ENCODE results near the gene F10.

The F10 gene

DNA sequence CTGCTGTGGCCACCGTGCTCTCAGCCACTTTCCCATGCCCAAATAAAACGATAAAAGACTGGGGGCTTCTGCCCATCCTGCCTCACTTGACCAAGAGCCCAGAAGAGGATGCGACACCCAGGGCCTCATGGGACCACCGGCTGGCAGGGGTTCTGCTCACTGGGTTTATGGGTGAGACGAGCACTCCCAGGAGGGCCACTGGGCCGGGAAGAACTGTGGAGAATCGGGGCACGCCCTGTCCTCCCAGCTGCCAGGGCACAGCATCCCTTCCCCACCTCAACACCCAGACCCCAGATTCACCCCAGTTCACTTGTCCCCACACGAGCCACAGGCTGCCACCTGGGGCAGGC is 4.7 kb upstream of the F10 start:
- DNase-seq, result no peak

DNA sequence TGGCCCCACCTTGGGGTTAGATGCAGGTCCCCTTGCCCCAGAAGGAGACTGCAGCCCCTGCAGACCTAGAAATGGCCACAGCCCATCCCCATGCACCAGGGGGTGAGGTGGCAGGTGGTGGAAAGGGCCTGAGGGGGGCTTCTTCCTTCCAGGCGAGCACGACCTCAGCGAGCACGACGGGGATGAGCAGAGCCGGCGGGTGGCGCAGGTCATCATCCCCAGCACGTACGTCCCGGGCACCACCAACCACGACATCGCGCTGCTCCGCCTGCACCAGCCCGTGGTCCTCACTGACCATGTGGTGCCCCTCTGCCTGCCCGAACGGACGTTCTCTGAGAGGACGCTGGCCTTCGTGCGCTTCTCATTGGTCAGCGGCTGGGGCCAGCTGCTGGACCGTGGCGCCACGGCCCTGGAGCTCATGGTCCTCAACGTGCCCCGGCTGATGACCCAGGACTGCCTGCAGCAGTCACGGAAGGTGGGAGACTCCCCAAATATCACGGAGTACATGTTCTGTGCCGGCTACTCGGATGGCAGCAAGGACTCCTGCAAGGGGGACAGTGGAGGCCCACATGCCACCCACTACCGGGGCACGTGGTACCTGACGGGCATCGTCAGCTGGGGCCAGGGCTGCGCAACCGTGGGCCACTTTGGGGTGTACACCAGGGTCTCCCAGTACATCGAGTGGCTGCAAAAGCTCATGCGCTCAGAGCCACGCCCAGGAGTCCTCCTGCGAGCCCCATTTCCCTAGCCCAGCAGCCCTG is 4.2 kb upstream of the F10 start:
- no peak for DNase-seq

- no peak for DNase-seq
Measured at GRCh38 chr13:113119166-113119821, 3.3 kb upstream of the F10 start.

DNA sequence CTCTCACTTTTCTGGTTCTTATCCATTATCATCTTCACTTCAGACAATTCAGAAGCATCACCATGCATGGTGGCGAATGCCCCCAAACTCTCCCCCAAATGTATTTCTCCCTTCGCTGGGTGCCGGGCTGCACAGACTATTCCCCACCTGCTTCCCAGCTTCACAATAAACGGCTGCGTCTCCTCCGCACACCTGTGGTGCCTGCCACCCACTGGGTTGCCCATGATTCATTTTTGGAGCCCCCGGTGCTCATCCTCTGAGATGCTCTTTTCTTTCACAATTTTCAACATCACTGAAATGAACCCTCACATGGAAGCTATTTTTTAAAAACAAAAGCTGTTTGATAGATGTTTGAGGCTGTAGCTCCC is 2.8 kb upstream of the F10 start:
- DNase-seq, result no peak

DNA sequence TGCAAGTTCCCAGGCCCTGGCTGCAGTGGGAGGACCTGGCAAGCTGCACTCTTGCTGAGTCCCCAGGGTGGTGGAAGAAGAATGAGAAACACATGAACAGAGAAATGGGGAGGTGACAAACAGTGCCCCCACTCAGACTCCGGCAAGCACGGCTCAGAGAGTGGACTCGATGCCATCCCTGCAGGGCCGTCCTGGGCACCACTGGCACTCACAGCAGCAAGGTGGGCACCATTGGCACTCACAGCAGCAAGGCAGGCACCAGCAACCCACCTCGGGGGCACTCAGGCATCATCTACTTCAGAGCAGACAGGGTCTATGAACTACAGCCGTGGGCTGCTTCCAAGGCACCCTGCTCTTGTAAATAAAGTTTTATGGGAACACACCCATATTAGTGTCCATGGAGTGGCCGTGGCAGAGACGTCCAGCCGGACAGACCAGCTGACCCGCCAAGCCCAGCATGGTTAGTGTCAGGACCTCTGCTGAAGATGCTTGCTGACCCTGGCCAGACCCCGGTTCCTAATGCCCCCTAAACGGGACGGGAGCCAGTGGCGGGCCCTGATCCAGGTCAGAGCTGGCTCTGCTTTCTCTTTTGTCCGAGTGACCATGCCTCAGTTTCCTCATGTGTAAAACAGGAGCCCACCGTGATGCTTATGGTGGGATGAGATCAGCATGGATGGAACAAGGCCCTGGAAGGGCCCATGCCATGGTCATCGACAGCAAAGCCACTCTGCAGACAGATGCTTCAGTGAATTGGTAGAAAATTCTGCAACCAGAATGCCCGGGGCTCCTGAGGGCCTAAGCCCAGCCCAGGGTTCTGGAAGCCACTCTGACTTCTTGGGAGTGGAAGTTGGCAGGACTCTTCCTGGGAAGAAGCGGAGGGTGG is 2.1 kb upstream of the F10 start:
- DNase-seq, result no peak

GRCh38 chr13:113121183-113121927 is 1.2 kb upstream of the F10 start:
- no peak for DNase-seq

DNA sequence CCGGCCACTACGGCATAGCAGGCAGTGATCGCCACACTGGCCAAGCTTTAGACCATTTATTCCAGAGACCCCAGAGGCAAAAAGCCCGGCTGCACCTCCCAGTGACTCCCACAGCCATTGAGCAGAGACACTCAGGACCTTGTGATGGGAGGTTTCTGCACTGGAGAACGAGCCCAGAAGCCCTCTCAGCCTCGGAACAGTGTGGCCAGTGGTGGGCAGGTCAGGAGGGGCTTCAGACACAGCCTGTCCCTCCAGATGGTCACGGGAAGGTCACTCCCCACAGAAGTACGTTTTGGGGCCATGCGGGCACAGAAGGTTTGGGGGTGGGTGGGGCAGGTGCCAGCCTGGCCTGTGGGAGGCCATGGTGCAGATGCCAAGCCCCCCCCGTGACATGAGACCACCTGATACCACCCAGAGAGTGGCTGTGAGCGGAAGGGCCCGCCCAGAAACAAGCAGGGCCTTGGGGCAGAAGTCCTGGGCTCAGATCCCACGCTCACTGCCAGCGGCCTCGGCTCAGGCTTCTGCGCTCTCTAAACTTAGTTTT is 599 bp upstream of the F10 start:
- DNase-seq, result no peak

- DNase-seq, result no peak
Measured at GRCh38 chr13:113123226-113124201, 915 bp downstream of the F10 start.

DNA sequence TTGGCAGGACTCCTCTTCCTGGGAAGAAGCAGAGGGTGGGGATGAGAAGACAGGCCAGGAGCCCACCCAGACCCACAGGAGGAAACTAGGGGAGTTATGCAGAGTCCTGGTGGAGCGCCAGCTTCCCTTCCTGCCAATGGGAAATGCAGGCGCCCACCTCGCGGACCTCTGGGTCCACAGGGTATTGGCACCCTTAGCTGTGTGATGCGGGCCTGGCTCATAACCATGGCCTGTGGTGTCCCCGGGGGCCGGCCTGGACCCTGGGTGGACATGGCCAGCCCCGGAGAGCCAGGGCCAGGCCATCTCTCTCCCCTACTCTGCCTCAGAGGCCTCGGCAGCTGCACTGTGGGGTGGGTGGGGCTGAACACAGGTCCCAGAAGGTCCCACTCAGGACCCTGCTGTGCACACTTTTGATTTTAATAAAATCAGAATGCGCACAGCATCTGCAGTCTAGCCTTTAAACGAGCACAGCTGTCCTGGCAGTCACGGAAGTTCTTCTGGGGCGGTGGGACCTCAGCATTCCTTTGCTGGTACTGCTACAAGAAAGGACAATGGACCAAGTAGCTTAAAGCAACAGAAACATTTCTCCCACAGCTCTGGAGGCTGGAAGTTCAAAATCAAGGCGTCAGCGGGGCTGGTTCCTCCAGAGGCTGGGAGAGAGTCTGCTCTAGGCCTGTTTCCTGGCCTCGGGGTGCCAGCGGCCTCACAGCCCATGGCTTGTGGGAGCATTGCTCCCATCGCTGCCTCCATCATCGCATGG is 1.8 kb downstream of the F10 start:
- DNase-seq, result no peak

DNA sequence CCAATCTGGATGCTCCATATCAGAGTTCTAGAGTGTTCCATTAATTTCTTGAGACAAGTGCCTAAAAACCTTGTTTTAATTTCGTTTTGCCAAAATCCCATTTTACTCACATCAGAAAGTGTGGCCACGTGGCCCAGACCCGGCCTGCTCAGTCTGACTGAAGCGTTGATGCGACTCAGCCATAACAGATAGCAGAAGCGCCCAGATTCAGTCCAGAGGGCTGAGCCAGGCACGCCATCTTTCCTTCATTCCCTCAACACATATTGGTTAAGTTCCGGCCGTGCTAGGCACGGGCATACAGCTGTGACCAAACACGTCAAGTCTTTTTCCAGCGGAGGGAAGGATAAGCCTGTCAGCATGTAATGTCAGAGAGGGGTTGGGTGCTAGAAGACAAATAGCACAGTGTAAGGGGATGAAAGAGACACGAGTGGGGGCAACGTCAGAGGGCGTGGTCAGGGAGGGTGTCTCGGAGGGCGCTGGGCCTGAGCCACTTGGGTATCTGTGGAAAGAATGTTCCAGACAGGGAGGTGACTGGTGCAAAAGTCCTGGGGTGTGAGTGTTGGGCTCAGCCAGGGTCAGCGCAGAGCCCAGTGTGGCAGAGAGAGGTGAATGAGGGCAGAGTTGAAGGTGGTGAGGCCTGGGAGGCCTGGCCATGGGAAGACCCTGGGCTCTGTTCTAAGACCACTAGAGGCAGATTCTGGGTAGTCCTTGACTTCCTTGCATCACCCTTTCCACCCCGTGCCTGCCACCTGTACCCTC is 3.1 kb downstream of the F10 start:
- no peak for DNase-seq

- DNase-seq, result no peak
Measured at GRCh38 chr13:113126265-113127150, 3.9 kb downstream of the F10 start.

- no peak for DNase-seq
Measured at GRCh38 chr13:113129480-113129879, 6.9 kb downstream of the F10 start.

GRCh38 chr13:113129921-113130750 is 7.5 kb downstream of the F10 start:
- DNase-seq, result peak; percentile 27

GRCh38 chr13:113135281-113135760 is 12.7 kb downstream of the F10 start:
- DNase-seq, result no peak

DNA sequence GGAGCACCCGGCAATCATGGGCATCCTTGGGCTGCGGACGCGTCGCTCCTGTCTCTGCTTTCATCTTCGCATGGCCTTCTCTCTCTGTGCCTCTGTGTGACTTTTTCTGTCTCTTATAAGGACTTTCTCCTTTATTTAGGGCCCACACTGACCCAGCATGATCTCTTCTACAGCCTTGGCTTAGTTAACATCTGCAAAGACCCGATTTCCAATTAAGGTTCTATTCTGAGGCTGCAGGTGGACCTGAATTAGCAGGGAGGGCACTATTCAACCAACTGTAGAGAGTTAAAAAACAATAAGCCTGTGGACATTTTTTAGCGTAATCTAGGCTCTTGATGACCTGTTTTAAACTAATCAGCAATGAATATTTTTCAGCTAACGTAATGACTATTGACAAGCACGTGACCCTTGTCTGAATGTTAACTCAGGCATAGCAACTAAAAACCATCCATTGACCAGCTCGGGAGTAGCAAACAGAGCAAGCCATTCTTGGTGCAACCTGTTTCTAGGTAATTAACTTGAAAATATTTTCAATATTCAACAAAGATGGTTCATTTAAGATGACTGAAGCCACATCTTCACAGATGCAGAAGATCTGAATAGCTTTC is 15.2 kb downstream of the F10 start:
- DNase-seq, result no peak

- DNase-seq, result no peak
Measured at GRCh38 chr13:113138792-113139551, 16.4 kb downstream of the F10 start.

- no peak for DNase-seq
Measured at GRCh38 chr13:113139577-113139976, 17.0 kb downstream of the F10 start.
